Astrocyte (in vitro differentiated cells and primary cell): ENCODE results near the gene ETS1.

ENCODE experiments used
- EZH2 ChIP-seq: IDR thresholded peaks from 2 replicates; pipeline ENCODE4 v1.6.1; 2012; ENCODE audit warnings: mild to moderate bottlenecking, low read length, inconsistent platforms; ENCODE audit not compliant: insufficient read depth
- TF ChIP-seq, protein P1 (sequence below): IDR thresholded peaks from 2 replicates; pipeline ENCODE4 v1.5.1; 2011; ENCODE audit warnings: low read depth, mild to moderate bottlenecking, inconsistent platforms, low read length, moderate library complexity; ENCODE audit not compliant: insufficient read depth

GRCh38 chr11:128422576-128423370 lies 164.6 kb downstream of the ETS1 start:
- TF ChIP-seq, protein P1, sequence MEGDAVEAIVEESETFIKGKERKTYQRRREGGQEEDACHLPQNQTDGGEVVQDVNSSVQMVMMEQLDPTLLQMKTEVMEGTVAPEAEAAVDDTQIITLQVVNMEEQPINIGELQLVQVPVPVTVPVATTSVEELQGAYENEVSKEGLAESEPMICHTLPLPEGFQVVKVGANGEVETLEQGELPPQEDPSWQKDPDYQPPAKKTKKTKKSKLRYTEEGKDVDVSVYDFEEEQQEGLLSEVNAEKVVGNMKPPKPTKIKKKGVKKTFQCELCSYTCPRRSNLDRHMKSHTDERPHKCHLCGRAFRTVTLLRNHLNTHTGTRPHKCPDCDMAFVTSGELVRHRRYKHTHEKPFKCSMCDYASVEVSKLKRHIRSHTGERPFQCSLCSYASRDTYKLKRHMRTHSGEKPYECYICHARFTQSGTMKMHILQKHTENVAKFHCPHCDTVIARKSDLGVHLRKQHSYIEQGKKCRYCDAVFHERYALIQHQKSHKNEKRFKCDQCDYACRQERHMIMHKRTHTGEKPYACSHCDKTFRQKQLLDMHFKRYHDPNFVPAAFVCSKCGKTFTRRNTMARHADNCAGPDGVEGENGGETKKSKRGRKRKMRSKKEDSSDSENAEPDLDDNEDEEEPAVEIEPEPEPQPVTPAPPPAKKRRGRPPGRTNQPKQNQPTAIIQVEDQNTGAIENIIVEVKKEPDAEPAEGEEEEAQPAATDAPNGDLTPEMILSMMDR = no peak
- no peak for TF ChIP-seq EZH2
